ENCODE data around the gene RHOF.

RHOF gene

DNA sequence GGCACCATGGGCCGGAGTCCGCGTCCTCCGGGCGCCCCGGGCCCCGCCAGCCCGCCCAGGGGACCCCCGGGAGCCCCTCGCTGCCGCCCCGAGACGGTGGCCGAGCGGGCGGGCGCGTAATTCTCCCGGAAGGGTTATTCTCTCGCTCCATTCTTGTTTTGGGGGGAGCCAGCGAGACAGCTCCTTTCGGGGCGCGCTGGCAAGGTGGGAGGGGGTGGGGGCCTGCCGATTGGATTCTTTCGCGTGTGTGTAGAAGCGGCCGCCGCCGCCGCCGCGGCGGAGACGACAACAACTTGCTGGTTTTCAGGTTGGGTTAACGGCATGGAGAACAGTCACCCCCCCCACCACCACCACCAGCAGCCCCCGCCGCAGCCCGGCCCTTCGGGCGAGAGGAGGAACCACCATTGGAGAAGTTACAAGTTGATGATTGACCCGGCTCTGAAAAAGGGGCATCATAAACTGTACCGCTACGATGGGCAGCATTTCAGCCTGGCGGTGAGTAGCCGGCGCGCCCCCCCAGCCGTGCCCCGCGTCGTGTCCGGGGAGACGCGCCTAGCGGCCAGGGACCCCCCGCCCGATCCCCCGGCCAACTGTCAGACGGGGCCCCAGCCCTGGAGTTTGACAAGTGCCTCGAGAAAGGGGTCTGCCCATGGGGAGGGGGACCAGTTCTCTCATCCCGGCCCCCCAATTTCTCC lies 11.1 kb upstream of the RHOF start:
- no peak for DNase-seq

DNA sequence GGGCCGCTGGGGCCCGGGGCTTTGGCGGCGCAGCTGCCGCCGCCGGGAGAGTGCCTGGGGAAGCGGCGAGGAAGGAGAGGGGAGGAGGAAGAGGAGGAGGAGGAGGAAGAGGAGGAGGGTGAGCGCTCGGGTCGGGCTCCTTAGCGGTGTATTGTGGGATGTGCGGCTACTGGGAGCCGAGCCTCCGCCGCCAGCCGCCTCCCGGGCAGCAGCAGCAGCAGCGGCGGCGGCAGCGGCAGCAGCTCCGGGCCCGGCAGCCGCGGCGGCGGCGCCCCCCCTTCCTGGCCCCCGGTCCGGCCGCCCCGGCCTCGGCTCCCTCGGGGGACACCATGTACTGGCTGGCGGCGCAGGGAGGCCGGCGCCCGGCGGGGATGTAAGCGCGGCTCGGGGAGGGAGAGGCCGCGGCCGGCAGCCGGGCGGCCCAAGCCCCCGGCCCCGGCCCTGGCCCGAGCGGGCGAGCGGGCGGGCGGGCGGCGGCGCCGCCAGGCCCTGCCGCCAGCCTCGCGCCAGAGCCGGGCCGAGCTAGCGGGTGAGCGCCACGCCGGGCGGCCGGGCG lies 10.5 kb upstream of the RHOF start, which contains the start of gene SETD1B:
Gene SETD1B (plus strand): TSS at position 149 of the 556 bp plus-strand sequence. CDS start 729 bp downstream, outside the sequence.
- peak; percentile 27 for DNase-seq

DNA sequence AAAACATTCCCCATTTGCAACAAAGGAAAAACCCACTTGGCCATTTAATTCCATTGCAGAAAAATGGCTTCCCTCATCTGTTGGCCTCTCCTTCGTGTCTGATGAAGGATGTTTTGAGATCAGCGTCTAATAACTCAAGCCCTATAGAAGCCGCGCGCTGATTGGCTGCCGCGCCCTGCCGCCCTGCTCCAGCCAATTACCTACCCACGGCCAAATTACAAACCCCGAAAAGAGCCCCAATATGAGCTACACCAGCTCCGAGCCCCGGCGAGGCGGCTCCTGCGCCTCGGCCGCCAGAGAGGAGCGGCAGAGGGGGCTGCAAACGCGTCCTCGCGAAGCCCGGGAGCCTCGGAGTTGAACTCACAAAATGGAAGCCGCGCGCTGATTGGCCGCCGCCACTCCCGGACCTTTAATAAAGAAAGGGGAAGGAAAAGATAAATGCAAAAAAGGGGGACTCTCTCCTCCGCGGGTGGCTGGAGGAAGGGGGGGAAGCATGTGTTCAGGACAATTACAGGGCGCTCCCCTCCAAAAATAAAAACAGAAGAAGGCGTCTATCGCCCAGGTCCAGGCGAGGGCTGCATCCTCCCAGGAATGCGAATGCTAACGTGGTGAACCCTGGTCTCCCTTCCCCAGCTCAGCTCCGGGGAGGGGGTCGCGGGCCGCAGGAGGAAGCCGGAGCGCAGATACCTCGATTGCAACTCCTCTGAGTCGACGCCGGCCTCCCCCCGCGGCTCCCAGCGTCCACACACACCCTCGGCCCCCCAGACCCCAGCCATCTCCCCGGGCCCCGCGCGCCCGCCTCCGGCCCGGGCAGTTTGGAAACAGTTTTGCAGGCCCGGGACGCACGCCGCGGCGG lies 9.6 kb upstream of the RHOF start:
- peak; percentile 91 for DNase-seq

GRCh38 chr12:121802485-121802842 lies 9.0 kb upstream of the RHOF start:
- DNase-seq = no peak

DNA sequence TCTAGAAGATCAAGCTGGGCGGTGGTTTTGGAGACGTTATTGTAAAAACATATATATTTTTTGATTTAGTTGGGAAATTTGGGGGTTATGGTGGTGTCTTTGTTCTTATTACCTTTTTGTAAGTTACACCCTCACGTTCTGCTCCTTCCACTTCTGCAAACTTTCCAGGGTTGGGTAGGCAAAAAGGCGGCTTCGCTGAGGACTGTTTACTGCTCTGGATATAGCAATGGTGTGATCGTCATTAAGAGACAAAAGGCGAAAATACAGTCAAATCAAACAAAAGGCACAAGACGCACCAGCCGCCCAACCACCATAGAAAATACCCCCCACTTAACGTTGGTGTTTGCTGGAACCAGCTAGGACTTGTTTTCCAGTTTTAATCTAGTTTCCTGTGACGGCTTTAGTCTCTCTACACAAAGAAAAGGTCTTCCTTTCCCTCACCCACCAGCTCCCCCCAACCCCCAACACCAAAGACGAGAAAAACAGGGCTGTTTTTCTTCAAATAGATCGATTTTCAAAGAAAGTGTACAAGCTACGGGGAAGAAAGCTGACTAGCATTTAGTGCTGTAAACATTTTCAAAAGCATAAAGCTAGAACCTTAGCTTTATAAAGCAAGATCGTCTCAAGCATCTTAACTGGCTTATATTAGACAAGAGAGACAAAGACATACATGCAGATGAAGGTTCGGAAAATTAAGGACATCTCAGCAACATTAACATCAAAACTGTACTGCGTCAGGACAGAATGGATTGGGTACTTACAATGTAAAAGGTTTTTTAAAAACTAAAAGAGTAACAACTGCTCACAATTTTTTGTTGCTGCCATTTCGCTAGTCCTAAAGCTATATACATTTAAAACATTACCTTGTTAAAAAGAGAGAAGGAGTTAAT lies 8.4 kb upstream of the RHOF start:
- no peak for DNase-seq

DNA sequence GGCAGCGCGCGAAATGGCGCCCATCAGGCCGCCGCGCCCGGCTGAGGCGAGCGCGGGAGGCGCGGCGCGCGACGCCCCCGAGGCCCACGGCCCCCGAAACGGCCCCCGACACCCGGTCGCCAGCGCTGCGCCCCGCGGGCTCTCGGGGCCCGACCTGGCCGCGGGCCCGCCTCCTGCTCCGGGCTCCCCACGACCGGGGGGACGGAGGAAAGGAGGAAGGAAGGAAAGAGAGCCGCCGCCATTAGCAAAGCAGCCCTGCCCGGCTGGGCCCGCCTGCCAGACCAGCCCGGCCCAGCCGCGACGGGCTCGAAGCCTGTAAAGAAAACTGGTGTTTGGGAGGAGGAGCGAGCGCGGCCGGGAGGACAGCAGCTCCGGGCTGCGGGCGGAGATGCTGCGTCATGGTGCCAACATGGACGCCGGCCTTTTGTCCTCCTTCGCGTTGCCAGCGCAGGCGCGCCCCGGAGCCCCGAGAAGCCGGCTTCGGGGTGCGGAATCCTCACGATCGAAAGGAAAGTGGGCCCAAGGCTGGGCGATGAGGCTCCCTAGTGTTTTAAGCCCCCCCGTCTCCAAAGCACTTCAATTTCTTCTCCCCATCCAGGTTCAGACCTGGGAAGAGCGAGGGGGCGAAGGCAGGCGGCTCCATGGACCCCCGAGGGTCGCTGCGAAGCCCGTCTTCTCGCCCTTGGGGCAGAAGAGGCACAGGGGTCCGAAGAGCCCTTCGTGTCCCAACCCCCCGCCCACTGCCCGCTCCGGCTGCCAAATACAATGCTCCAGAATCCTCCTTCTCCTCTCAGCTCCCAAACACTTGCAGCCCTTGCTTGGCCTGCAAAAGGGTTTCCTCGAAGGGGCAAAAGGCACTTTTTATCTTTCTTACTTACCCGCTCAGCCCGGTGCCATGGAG lies 7.5 kb upstream of the RHOF start:
- DNase-seq = peak; percentile 40

DNA sequence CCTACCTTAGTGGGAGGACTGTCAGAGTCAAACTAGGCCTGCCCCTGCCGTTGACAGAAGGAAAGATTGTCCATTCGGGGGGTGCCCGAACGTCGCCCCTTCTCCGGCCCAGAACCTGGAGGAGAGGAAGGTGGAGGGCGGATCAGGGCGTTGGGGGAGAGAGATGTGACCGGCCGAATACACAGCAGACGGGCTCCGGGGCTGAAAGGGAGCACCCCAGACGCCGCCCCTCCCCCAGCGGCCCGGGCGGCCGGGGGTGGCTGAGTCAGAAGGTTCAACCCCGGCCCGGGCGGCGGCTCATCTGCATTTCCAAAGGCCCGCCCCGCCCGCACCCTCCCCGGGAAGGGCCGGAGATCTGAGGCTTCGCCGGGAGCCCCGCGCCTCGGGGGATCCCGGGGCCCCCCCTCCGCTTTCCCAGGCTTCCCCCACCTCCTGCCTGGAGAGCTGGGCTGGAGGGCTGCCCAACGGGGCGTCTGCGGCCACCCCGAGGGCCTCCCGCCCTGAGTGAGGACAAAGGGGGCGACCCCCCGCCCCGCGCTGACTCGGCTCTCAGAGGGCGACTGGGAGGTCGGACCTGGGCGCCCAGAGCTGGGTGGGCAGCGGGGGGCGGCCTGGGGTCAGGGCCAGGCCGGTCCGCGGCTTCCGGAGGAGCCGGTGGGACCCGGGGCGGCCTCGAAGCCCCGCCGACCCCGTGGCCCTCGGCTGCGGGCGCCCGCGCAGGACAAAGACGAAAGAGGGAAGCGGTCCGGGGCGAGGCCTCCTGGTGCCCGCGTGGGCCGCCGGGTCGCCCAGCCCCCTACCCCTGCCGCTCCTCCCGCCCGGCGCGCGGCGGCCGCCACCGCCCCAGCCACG lies 6.6 kb upstream of the RHOF start:
- DNase-seq = peak; percentile 53

DNA sequence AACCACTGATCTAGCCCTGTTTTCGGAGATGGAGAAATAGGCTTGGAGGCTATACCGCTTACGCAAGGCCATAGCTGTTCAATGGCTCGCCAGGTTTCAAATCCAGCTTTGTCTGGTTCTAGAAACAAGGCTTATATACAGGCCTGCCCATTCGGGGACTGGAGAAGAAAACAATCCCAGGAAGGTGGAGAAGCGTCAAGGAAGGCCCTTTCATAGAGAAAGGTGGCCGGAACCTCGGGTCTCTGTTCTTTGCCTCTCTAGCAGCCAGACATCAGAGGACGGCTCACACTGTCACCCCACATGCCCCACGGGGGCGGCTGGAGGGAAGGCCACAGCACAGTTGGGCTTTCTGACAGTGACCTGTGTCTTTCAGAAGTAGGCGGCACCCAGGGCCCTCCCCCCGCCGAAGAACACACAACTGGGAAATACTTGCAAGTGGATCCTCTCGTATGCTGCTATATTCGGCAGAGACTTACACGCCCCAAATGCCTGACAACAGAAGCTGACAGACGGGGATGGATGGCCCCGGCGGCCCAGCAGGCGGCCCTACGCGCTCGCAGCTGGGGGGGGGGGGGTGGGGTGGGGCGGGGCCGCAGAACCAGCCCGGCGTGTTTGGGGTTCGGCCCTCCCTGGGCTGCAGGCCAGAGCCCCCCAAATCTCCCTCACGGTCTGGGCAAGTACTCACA lies 5.8 kb upstream of the RHOF start:
- DNase-seq = peak; percentile 41

- no peak for DNase-seq
These were observed 5.3 kb upstream of the RHOF start for GRCh38 chr12:121798787-121799155.

DNA sequence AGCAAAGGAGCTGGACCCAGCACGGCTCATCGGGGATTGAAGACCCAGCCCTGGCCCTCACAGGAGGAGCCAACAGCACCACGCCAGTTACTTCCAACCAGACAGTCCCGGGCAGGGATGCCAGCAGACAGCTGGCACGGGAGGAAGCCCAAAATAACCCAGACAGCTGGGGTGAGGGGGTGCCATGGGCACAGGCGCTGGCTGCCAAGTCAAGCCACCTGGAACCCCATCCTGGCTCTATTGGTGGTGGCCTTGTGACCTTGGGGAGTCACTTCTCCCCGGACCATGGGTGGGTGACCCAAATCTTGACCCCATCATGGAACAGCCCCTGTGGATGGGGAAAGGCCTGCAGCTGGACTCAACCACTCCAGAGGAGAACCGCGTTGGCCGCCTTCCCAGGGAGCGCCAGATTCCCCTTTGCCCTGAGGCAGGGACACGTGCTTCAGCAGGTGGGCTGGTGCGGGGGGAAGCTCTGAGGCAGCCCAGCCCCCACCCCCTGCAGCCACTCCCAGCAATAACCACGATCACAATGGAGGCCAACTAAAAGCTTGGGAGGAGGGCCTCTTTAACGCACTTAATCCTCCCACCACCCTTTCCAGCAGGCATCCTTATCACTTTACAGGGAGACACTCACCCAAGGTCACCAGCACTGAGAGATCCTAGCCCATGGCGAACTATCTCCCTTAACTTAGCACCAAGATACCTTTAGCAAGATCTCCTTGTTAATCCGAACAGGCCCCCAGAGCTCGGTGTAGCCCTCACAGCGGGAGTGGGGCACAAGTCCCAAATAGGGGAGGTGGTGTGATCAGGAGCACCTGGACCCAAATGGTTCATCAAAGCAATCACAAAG lies 4.7 kb upstream of the RHOF start:
- peak; percentile 71 for DNase-seq

- DNase-seq = no peak
These were observed 3.6 kb upstream of the RHOF start for GRCh38 chr12:121796855-121797751.

GRCh38 chr12:121795034-121795968 lies 1.8 kb upstream of the RHOF start:
- DNase-seq = peak; percentile 57

DNA sequence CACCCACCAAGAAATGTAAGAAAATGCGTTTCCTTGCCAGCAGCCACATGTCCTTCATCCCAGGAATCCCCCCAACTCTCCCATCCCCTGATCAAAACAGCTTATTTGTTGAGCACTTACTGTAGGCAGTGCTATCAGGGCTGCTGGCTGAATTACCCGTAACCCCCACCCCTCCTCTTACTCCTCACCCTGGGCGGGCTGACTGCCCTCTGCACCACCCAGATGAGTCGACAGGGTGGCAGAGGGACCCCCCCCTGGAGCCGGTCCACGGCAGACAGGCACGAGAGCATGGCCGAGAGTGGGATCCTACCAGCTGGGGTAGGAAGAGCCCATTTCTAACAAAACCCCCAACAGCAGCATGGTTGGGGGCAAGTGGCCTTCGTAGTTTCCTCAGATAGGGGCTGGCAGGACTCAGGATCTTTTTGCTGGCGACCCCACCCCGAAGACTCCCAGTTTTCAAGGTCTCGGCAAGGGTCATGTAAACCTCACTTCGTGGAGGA lies 1.1 kb upstream of the RHOF start:
- DNase-seq = no peak

DNA sequence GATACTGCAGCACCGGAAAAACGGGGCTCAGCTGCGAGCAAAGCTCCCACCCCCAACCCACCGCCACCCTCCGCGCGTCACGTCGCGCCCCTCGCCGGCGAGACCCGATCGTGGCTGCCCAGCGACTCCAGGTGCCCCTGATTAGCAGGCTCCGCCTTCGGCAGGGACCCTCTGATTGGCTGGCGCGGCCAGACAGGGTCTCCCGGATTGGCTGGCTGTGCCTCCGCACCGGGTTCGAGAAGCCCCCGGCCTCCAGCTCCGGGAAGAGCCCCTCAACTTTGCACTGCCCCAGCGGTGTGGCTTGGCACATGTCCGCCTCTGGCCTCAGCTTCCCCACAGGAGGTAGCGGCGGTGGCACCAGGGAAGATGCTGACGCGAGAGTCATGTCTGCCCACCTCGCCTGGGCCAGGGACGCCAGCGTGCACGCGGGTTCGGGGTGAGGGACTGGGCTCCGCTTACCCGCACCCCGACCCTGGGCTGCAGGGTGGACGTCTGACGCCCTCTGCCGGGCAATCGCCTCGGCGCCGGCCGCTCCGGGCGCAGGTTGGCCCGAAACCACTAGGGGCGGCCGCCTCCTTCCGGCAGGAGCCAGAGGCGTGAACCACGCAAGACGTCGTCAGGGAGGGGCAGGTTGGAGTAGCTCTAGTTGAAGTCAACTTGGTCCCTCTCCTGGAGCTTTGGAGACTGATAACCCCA lies 498 bp upstream of the RHOF start:
- DNase-seq = peak; percentile 82

- DNase-seq = no peak
These were observed 665 bp downstream of the RHOF start for GRCh38 chr12:121792607-121793439.

Data from NCI-H2171 (cell line).